ENCODE data around the gene MYO7B. TPM values are rescaled to one million over a fixed set of nuclear protein-coding genes. Genes with fewer than 3 reads are reported as not detected.

Gene MYO7B
- total RNA-seq, 1 donor from 2014 or later = 0.04 TPM

- no peak for TF ChIP-seq CTCF (IDR thresholded peaks at IDR 0.05; ENCODE audit: unreplicated experiment)
- H3K9me3 Mint-ChIP-seq = peaks cover 15% of the 10 kb centered on the region
- no peaks in the 10 kb centered on the region for H3K36me3 Mint-ChIP-seq
- H3K4me3 Mint-ChIP-seq = no peak overlapping the region
- peaks cover 34% of the 10 kb centered on the region for H3K27me3 Mint-ChIP-seq (ENCODE audit: low read depth)
- no peak for DNase-seq (ENCODE audit: low spot score in 2 of 2, unreplicated experiment in 2 of 2)
- H3K27ac Mint-ChIP-seq = no peak overlapping the region
- H3K4me1 Mint-ChIP-seq = no peaks in the 10 kb centered on the region
Measured at GRCh38 chr2:127561371-127561770, 25.9 kb downstream of the MYO7B start.

GRCh38 chr2:127562936-127563335 lies 27.5 kb downstream of the MYO7B start:
- no peak for TF ChIP-seq CTCF (IDR thresholded peaks at IDR 0.05; ENCODE audit: unreplicated experiment)
- DNase-seq (ENCODE audit: low spot score in 2 of 2, unreplicated experiment in 2 of 2) = no peak
- Mint-ChIP-seq H3K27me3 (ENCODE audit: low read depth) (peaks cover 18% of the 10 kb centered on the region), H3K9me3 (peaks cover 5% of the 10 kb centered on the region), H3K4me1 (no peaks in the 10 kb centered on the region), H3K27ac (no peak overlapping the region), H3K4me3 (no peak overlapping the region), H3K36me3 (no peaks in the 10 kb centered on the region)

GRCh38 chr2:127563458-127564428 lies 28.3 kb downstream of the MYO7B start:
- no peak overlapping the region for H3K4me3 Mint-ChIP-seq
- no peak overlapping the region for H3K27ac Mint-ChIP-seq
- H3K4me1 Mint-ChIP-seq = no peaks in the 10 kb centered on the region
- DNase-seq (ENCODE audit: low spot score in 2 of 2, unreplicated experiment in 2 of 2) = no peak
- TF ChIP-seq CTCF (IDR thresholded peaks at IDR 0.05; ENCODE audit: unreplicated experiment) = no peak
- H3K36me3 Mint-ChIP-seq = no peaks in the 10 kb centered on the region
- H3K9me3 Mint-ChIP-seq = peaks cover 5% of the 10 kb centered on the region
- peaks cover 11% of the 10 kb centered on the region for H3K27me3 Mint-ChIP-seq (ENCODE audit: low read depth)

GRCh38 chr2:127564429-127565260 lies 29.2 kb downstream of the MYO7B start:
- no peak overlapping the region for H3K4me3 Mint-ChIP-seq
- H3K9me3 Mint-ChIP-seq = peaks cover 5% of the 10 kb centered on the region
- H3K4me1 Mint-ChIP-seq = no peaks in the 10 kb centered on the region
- H3K27ac Mint-ChIP-seq = no peak overlapping the region
- no peak for DNase-seq (ENCODE audit: low spot score in 2 of 2, unreplicated experiment in 2 of 2)
- peaks cover 9% of the 10 kb centered on the region for H3K27me3 Mint-ChIP-seq (ENCODE audit: low read depth)
- no peak for TF ChIP-seq CTCF (IDR thresholded peaks at IDR 0.05; ENCODE audit: unreplicated experiment)
- no peaks in the 10 kb centered on the region for H3K36me3 Mint-ChIP-seq

GRCh38 chr2:127565261-127566138 lies 30.0 kb downstream of the MYO7B start:
- no peak overlapping the region for H3K4me3 Mint-ChIP-seq
- H3K36me3 Mint-ChIP-seq = no peaks in the 10 kb centered on the region
- H3K27me3 Mint-ChIP-seq (ENCODE audit: low read depth) = peaks cover 10% of the 10 kb centered on the region
- no peaks in the 10 kb centered on the region for H3K4me1 Mint-ChIP-seq
- H3K27ac Mint-ChIP-seq = no peak overlapping the region
- no peak for DNase-seq (ENCODE audit: low spot score in 2 of 2, unreplicated experiment in 2 of 2)
- no peak for TF ChIP-seq CTCF (IDR thresholded peaks at IDR 0.05; ENCODE audit: unreplicated experiment)
- peaks cover 5% of the 10 kb centered on the region for H3K9me3 Mint-ChIP-seq

All from mesothelial cell of epicardium (in vitro differentiated cells).